Stimulated activated CD4-positive, alpha-beta T cell treated with anti-CD3 and anti-CD28 coated beads, Interleukin-15, amount 100 ng/mL, for 1 hour (primary cell): ENCODE results near the gene TMEM121B.
A peak's percentile ranks its signal among the peaks of the same experiment; 100 is the strongest.

Experiments used
- DNase-seq, 2 donors: peaks; one replicate each; pipeline ENCODE4 v3.0.0-alpha.2; 2020; ENCODE audit warnings: low read depth in 1 of 2, low spot score in 1 of 2

The TMEM121B gene

DNA sequence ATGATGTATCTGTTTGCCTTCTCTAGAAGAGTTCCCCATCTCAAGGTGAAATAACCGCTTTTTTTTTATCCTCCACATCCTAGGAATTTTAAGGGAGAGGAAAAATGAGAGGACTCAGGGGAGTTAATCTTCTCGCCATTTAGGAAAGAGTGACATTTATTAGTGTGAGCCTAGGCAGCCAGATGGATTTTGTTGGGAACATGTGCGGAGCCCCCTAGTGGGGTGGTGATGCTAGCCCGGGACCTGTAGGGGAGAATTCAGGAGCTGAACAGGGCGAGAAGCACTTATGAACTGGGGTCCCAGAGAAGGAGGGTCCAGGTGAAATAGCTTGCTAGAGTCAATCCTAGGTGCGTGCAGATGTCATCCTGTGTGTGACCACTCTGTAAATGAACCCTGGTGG lies 25.6 kb downstream of the TMEM121B start:
- no peak for DNase-seq

DNA sequence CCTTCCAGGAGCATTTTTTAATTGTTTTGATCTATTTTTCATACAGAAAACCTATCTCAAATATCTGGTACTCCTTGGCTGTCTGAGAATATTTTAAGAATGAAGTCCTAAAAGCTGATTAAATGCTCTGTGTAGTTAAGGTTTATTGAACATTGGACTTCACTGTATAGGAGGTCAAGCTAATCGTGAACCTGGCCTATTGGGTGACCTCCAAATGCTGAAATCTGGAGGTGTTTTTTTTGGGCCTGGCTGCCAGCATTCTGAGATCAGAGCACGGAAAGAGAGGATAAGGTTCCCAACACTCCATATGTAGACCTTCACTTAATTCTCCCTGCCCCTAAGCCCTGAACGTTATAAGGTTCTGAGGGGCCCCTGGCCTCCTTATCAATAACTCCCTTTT lies 28.1 kb downstream of the TMEM121B start:
- DNase-seq: no peak

DNA sequence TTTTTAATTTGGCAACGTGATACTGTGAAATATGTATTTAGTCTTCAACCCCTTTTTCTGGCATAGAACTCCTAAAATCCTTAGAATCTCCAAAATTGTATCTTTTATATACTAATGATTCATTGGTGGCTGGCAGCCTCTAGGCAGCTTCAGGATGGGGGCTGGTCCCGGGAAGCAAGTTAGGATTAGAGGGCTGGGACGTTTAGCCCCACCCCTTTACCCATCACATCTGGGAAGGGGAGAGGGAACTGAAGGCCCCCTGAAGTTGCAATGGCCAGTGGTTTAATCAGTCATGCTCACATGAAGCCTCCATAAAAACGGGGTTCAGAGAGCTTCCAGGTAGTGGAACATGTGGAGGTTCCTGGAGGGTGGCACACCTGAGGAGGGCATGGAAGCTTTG lies 29.3 kb downstream of the TMEM121B start:
- no peak for DNase-seq

DNA sequence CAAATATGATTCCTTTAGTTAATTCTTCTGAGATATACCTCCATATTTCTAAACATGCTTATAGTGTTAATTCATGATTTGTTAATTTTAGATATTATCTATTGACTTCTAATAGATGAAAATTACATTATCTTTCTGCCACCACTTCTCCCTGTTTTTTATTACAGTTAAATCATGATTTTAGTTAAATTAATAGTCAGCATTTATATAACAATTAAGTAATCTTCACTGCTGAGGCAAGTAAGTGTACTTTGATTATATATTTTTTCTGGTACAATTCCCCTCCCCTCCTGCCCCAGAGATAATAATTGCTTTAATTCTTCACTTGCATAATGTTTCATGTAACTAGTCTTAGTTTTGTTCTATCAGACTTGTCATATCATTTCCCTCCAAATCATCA lies 30.6 kb downstream of the TMEM121B start:
- DNase-seq: no peak

DNA sequence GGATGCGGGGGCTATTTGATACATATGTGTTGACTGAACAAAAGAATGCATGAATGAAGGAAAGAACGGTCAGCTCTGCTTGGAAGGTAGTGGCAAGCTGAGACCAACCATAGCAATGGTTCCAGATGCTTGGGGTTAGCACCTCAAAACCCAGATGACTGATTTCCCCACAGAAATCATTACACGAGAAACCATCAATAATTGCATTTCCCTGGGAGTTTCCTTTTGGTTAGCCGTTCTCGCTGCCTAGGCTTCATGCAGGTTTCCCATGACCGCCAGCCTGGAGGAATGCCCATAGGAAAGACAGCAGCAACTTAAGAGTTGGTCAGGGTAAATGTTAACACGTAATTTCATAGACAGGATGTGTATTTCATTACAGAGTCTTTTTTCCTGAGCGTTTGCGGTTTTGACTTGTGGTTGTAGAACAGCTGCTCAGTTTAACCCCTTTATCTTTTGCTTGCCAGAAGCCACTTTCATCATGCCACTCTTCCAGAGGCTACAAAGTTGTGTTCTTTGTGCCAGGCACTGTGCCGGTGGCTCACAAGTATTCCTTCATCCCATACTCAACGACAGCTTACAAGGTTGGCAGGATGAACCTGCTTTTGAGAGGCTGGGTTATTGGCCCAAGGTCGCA lies 33.5 kb downstream of the TMEM121B start:
- DNase-seq: no peak

DNA sequence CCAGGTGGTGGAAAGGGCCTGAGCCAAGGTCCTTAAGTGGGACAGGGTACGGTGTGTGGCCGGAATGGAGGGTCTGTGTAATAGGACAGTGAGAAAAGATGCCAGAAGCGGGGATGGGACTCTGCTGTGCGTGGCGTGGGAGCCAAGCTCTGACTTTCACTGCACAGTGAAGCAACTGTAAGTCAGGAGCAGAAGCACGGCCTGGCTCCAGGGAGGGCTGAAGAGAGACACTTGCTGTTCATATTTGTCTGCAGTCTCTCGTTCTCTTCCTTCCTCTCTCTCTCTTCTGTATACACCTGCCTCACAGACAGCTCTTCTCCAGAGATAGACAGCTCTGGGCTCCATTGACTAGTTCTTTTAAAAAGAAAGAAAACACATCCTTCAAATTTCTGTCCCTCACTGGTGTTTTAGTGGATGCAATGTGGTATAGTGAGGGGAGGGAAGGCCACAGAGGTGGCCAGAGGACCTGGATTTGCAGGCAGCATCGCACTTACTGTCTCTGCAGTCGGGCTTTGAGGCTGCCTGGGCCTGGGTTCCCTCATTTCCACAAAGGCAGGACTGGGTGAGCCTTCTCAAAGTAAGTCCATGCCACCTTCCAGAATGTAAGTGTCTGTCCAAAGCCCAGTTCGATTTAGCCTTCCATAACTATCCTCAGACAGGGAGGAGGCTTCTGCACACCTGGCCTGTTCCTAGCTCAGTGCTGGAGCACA lies 34.2 kb downstream of the TMEM121B start:
- no peak for DNase-seq

DNA sequence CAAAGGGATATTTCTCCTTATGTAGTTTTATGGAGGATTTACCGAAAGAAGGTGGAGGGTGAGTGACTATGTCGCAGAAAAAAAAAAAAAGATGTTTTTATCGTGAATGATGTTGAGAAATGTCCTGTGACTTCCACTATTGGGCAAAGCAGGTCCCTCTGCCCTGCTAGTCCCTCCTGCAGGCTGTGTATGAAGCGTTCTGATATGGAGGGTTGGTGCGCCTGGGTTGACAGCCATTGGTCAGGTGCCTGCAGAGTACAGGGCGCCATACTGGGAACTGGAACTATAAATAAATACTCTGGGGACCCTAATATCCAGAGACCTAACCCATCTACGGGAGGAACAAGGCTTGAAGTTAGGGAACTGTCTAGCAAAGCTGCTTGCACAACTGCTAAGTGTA lies 34.9 kb downstream of the TMEM121B start:
- no peak for DNase-seq

DNA sequence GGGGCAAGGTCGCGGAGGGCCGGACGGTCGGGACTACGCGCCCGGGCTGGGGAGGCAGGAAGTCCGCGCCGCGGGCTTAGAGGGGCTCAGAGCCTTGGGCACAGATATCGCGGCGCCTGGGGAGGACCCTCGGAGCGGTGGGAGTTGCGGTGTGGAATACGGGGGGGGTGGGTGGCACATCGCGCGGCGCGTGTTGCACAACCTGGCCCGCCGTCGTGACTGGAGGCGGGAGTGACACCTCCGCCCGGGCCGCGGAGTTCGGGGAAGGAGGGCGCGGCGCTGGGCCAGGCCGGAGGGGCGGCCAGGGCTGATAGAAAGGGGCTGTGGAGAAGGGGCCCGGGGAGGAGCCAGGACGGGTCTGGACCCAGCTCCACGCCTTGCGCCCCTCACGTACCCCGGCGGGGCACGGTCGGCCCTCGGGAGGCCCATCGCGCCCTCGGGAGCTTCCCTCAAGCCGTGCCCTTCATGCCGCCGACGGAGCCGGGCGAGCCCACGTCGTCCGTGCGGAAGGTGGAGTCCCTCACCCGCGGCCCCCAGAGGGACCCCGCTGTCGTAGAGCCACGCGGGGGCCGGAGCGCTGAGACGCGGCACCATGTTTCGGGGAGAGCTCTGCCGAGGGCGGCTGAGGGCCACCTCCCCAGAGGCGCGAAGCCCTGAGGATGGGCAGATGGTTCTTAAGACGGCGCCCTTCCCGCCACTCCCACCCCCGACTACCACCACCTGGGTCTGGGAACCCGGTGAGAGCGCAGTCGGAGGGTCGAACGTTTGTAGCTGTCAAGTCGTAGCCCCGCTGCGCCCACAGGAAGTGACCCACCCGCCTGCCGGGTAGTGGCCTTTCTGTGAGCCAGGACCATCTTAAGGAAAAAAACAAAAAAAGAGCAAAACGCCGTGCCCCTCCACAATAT lies 35.6 kb downstream of the TMEM121B start:
- DNase-seq: no peak

DNA sequence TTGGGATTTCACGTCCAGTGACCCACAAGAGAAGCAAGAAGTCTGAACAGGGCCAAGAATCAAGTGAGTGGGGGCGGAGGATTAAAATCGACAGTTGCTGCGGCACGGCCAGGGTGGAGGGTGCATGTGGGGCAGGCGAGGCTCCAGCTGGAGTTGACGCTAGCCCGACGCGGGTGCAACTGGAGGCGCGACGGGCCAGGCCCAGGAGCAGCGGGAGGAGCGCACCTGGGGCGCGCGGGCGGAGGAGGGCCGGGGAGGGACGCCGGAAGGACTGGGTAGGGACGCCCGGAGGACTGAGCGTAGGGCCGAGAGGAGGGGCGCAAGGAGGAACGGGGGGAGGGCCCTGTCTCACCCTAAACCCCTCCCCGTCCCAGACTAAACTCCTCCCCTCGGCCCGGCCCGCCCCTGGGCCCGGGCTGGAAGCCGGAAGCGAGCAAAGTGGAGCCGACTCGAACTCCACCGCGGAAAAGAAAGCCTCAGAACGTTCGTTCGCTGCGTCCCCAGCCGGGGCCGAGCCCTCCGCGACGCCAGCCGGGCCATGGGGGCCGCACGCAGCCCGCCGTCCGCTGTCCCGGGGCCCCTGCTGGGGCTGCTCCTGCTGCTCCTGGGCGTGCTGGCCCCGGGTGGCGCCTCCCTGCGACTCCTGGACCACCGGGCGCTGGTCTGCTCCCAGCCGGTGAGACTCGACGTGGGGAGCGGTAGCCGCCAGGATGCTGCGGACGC lies 36.4 kb downstream of the TMEM121B start, which contains the start of gene IL17RA:
Gene IL17RA, plus strand, starts transcription at position 447 of the 723 bp plus-strand sequence. Its CDS starts 92 bp downstream, at position 539.
- peak; percentile 92 to 93 for DNase-seq

DNA sequence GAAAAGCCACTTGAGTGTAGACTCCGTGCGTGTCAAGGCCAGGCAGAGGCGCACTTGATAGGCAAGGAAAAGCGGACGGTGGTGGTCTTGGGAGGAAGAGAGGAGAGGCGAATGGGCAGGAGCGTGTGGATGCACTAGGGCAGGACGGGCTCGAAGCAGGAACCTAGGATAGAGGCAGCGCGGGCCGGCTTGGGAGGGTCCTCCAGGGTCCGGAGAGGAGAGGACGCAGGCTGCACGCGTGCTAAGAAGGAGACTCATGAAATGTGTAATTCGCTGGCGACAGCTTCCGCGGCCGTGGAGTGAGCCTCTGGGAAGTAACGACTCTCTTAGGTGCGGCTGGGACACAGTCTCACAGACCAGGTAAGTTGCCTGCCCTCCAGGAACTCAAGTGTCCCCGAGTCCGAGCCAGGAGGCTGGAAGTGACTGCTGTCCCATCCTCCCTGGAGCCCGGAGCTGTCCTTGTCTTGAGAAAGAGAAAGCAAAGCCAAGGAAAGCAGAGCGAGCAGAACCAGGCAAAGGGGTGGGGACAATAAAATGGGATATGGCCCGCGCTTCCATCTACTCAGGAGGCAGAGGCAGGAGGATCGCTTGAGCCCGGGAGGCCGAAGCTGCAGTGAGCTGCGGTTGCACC lies 37.2 kb downstream of the TMEM121B start:
- DNase-seq: no peak

DNA sequence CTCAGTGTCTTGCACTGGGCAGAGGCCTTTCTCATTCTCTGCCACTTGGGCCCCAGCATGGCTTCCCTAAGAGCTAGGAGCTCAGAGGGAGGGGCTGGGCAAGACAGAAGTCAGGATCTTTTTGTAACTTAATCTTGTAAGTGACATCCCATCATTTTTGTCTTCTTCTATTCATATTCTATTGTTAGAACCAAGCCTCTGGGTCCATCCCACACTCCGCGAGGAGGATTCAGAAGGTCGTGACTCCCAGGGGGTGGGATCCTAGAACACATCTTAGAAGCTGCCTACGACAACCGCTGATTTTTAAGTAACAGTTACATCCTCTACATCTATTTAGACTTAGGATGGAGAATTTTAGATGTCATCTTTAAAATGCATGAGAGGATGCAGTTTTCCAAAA lies 37.9 kb downstream of the TMEM121B start:
- DNase-seq: no peak

DNA sequence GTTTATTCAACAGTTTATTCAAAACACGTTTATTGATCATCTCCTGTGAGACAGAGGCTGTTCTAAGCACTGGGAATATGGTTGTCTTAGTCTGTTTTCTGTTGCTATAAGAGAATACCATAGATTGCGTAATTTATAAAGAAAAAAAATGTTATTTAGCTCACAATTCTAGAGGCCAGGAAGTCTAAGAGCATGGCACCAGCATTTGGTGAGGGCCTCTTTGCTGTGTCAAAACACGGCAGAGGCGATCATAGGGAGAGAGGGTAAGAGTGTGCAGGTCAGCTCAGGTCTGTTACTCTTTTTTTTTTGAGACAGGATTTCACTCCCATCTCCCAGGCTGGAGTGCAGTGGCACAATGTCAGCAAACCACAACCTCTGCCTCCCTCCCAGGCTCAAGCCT lies 41.6 kb downstream of the TMEM121B start:
- no peak for DNase-seq

DNA sequence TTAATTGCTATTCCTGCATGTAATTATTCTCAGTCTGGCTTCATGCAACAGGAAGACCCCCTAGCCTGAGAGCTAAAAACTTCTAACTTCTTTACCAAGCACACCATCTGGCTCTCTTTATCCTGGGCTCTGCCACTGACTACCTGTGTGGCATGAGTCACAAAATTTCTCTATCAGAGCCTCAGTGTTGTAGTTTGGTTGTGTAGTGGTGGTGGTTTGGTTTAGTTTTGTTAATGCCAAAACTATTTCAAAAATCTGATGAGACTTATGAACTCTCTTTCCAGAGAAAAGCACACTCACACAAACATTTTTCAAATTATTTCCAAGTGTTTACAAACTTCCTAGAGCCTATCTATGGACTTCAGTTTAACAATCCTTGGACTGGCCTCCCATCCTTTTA lies 43.9 kb downstream of the TMEM121B start:
- no peak for DNase-seq

DNA sequence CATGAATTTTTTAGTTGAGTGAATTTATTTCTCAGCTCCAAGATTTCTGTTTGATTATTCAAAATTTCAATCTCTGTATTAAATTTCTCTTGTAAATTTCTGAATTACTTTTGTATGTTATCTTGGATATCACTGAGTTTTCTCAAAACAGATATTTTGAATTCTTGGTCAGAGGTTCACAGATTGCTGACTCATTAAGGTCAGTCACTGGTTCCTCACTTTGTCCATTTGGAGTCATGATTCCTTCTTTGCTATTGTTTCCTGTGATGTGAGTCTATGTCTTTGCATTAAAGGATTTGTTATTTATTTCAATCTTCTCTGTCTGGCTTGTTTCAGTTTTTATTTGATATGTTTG lies 46.5 kb downstream of the TMEM121B start:
- DNase-seq: no peak

DNA sequence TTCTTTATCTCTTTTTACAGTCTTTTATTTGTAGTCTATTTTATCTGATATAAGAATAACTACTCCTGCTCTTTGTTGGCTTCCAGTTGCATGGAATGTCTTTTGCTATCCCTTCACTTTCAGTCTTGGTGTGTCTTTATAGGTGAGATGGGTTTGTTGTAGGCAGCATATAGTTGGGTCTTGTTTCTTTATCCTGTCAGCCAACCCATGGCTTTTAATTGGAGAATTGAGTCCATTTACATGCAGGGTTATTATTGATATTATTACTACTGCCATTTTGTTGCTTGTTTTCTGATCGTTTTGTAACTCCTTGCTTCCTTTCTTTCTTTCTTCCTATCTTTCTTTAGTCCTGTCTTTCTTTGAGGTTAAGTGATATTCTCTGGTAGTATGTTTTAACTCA lies 48.3 kb downstream of the TMEM121B start:
- no peak for DNase-seq
